T-helper 1 cell (primary cell): ENCODE results near the gene LENG8.
A peak's percentile ranks its signal among the peaks of the same experiment; 100 is the strongest.
"Not testable (repeated sequence)": the region's sequence is repeated elsewhere in the genome, so short reads cannot be mapped to it uniquely, and the experiment has no call there.

ENCODE experiments used
- DNase-seq, 5 donors: peaks; one replicate each; pipeline ENCODE4 v3.0.0-alpha.2; 2012 to 2020

LENG8 gene

DNA sequence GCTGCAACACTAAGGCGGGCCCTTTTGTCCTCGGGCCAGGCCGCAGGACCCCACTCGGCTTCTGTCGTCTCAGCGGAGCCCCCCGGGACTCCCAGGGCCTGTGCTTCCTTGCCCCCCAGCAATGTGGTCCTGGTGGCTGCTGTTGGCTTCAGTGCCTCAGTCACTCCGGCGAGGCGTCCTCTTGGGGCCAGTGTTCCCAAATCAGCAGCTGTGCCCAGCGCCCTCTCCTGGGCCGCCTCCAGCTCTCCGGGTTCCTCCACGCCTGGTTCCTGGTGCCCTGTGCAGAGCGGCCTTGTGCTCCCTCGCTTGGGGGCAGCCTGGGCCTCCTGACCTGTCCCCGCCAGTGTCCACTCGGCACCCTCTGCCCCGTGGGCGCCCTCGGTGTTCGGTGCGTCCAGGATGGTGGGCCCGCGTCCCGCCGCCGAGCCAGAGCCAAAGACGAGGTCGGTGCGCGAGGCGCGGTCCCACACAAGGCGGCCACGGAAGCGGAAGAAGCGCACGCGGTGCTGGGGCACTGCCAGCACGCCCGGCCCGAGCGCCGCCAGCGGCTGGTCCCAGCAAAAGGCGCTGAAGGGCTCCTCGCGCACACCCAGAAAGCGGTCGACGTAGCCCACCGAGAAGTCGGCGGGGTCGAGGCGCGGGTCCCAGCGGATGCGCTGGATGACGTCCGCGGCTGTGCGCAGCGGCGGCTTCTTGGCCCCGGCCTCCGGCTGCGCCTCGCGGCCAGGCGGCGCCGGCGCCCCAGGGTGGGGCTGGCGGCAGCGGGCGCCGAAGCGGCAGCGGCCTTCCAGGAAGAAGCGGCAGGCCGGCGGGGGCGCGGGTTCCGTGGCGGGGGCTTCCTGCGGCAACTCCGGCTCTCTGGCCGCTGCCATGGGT, 13.9 kb downstream of the LENG8 start:
- DNase-seq = peak; percentile 40 to 68 (median 55)

DNA sequence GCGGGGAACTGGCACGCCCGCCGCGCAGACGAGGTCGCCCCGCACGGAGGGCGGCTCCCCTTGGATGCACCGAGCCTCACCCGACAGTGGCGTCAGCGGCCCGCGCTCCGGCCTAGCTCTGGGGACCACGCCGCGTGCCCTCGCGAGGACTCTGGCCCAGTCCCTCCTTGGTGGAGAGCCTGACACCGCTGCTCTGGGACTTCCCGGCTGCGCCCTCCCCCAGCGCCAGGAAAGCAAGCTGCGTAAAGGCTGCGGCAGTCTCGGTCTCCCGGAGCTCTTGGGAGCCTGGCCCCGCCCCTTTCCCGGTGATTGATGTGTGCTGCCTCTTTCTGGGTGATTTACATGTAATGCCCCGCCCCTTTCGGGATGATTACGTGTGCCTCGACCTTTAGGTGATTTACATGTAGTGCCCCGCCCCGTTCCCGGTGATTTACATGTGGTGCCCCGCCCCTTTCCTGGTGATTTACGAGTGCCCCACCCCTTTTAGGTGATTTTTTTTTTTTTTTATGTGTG, 14.6 kb downstream of the LENG8 start, which contains the start of gene LENG9:
Gene LENG9 (minus strand): TSS at position 248 of the 513 bp plus-strand sequence. CDS start 252 bp downstream, outside the sequence.
- DNase-seq = peak in 4 of 5 donors; percentile 89 to 95 (median 92)

DNA sequence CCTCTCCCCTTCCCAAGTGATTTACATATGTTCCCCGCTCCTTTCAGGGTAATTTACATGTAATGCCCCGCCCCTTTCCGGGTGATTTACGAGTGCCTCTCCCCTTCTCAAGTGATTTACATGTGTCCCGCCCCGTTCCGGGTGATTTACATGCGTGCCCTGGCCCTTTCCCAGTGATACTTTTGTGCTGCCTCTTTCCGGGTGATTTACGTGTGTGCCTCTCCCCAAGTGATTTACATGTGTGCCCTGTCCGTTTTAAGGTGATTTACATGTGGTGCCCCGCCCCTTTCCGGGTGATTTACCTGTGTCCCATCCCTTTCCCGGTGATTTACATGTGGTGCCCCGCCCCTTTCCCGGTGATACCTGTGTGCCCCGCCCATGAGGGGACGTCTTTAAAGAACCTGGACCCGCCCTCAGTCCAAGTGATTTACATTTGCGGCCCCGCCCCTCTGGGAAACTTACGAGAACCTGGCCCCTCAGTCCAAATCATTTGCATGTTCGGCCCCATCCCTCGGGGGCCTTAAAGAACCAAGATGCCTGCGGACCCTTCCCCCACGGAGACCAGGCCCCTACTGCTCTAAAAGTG, 15.1 kb downstream of the LENG8 start:
- DNase-seq = peak; percentile 74 to 99 (median 83)

DNA sequence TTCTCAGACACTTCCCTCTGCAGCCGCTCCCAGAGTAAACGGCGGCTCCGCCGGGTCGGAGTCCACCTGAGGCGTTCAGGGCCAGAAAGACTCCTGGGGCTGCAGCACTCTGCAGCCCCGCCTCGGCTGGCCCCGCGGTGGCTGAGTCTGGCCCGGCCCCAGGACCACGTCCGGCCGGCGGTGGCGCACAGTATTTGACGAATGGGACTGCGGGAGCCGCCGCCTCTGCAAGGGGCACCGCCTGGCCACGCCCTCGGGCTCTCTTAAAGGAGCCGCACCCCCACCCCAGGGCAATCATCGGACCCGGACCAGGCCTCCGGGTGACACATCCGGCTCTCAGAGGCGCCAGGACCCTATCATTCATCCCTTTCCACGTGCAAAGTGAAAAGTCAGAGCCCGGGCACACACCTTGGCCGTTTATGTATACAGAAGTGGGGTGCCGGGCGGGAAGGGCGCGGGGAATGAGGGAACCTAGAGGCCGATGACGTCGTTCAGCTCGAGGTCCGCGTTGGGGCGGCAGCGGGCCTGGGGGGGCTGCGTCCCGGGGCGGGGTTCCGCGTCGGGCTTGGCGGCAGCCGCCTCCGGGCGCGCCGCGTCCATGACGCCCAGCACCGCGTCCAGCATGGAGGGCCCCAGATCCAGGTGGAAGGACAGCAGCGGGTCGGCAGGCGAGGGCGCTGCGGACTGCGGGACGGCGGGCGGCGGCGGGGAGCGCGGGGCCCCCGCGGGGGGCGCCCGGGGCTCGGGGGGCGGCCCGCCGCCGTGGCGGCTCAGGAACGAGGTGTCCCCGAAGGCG, 15.8 kb downstream of the LENG8 start:
- DNase-seq = peak; percentile 46 to 92 (median 54)

DNA sequence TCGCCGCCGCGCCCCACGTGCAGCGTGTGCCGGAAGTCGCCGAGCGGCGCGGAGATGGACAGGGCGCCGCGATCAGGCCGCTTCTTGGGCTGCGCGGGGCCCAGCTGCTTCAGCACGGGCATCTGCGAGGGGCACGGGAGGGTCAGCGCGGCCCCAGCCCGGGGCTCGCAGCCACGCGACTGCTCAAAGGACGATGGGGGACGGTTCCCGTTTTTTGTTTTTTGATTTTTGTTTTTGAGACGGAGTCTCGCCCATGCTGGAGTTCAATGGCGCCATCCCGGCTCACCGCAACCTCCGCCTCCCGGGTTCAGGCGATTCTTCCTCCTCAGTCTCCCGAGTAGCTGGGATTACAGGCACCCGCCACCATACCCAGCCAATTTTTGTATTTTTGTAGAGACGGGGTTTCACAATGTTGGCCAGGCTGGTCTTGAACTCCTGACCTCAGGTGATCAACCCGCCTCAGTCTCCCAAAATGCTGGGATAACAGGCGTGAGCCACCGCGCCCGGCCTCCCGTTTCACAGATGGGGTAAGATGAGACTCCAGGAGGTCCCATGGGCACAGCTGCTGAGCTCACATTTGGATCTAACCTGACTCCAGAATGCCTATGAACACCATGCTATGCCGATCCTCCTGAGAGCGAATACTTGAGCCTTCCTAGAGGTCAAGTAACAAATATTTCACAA, 16.6 kb downstream of the LENG8 start:
- no peak for DNase-seq

DNA sequence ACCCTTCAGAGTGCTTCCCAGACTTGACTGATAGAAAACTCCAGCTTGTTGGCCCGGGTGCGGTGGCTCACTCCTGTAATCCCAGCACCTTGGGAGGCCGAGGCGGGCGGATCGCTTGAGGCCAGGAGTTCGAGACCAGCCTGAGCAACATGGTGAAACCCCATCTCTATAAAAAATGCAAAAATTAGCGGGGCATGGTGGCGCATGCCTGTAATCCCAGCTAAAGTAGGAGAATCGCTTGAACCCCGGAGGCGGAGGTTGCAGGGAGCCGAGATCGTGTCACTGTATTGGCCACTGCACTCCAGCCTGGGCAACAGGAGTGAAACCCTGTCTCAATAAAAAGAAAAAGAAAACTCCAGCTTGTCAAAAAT, 17.1 kb downstream of the LENG8 start:
- not testable (repeated sequence) for DNase-seq

DNA sequence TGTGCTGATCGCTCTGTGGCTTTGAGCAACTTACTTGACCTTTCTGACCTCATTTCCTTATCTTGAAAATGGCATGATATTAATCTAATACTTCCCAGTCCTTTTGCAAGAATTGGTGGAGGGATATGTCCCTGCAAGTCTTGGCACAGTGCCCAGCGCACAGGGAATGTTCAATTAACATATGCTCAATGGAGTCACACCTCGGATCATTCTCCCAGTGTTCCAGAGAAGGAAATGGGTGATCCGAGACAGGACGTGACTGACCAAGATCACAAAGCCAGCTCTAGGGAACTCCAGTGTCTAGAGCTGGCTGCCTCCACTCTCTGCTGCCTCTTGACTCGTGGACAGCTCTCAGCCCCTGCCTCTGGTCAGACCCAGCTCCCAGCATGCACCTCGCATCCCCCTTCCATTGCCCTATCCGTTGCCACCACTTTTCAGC, 20.5 kb downstream of the LENG8 start:
- no peak for DNase-seq

DNA sequence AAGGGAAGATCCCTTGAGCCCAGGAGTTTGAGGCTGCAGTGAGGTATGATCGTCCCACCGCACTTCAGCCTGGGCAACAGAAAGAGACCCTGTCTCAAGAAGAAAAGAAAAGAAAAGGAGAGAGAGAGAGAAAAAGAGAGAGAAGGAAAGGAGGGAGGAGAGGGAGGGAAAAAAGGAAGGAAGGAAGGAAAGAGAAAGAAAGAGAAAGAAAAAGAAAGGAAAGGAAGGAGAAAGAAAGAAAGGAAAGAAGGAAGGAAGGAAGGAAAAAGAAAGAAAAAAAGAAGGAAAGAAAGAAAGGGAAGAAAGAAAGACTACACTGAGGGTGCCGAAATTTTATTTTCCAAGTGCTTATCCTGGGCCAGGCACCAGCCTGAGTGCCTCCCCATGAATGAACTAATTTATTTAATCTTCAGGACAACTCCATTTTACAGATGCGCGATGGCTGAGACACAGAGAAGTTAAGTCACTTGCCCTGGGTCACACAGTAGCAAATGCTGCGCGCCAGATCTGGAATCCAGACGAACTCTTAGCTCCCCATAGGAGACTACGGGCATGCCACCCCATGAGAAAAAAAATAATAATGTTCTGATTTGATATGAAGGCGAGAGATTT, 21.4 kb downstream of the LENG8 start:
- no peak for DNase-seq

DNA sequence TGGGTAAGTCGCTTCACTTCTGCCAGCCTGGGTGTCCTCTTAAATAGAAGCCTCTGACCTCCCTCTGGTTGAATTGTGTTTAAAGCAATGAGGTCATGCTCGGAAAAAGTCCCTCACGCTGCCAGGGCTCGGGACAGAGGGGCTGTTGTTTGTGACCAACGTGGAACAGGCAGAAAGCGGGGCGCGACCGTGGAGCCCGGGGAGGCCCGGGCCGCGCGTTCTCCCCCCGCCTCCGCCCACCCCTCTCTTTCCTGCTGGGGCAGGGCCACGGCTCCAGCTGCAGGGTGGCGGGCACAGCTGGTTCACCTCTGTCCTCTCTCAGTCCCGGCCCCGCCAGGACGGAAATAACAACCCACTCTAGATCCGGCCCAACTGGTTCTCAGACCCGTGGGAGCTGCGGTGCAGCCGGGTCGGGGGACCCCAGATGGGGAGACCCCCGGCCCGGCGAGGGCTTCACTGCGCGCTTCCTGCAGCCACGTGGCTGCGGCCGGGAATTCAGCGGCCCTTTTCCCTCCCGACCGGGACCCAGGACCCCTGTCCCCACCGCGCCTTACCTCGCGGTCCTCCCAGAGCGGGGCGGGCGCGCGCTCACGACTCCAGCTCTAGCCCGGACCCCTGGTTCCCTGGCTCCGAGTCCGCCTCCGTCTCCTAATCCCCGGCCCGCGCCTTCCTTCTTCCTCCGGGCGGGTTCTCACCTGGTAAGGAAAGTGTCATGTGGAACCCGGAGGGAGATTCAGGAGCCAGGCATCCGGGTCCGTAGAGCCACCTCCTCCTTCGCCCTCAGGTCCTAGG, 22.2 kb downstream of the LENG8 start:
- no peak for DNase-seq

DNA sequence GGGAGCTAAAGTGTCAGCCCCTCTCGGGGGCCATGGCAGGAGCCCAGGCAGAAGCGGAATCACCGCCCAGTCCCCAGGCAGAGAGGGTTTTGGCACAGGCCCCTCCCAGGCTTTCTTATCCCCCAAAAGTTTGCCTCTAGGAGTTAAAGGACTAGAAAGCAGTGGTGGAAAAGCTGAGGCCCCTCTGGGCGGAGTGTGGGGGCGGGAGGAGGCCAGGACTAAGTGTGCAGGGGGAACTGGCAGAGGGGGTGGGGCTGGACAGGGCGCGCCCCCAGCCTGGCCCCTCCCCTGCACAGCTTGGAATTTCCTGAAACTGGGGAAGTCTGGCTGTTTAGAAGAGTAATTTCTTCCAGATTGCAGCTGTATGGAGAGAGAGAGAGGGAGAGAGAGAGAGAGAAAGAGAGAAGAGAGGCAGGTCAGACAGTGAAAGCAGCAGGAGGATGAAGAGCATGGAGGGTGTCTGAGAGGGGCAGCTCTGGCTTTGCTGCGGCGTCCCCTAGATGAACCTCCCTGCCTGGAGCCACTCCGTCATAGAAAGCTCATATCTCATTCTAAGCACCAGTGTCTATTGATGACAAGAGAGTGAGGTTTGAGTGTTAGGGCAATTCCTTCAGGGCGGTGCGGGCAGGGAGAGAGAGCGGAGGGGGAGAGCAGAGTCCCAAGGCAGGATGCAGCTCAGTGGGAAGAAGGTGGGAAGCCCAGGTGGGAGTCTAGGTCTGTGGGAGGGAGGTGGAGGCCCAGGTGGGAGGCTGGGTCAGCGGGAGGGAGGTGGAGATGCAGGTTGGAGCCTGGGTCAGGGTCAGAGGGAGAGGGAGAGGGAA, 24.3 kb downstream of the LENG8 start, which contains the start of gene CDC42EP5:
Gene CDC42EP5 (minus strand): TSS at position 226 of the 821 bp plus-strand sequence. CDS start 7,749 bp downstream, outside the sequence.
- no peak for DNase-seq

DNA sequence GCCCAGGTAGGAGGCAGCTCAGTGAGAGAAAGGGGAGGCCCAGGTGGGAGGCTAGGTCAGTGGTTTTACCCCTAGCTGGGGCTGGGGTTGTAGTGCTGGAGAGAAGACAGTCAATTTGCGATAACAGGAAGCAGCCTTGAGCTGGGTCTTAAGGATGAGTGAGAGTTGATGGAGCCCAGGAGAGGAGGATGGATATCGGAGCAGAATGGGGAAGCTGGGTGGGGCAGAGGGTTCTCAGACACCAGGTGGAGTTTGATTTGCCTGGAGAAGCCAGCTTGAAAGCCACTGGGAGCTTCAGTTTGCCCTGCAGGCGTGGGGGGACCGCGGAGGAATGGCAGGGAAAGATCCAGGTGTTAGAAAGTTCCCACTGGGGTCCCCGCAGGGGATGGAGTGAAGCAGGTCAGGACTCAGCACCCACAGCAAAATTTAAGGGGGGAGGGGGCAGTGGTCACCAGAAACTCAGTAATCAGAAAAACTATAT, 24.9 kb downstream of the LENG8 start:
- DNase-seq = no peak

DNA sequence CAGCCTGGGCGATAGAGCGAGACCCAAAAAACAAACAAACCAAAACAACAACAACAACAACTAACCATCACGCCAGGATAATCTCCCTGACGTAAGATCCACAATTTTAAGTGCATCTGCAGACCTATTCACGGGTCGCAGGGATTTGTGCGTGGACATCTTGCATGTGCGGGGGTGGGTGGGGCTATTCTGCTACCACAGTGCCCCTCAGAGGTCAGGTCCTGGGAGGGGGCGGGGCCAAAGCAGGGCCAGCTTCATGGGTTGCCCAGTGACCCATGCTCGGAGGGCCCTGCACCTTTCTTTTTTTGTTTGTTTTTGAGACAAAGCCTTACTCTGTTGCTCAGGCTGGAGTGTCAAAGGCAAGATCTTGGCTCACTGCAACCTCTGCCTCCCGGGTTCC, 26.7 kb downstream of the LENG8 start:
- DNase-seq = no peak

DNA sequence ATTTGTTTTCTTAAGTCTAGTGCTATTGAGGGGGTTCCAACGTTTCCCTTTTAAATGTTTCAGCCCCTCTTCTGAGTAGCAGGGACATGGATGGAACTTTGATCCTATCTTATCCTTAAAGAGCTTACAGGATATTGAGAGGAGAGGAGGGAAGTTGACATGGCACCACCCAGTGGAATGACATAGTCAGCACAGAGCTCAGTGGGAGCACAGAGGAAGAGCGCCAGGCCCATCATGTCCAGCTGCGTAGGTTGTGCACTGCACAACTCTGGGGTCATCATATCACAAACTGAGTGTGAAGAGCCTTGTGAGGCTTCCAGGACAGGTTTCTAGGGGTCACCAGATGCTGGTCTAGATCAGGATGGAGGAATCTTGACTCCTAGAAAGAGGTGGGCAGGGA, 28.7 kb downstream of the LENG8 start:
- DNase-seq = no peak

DNA sequence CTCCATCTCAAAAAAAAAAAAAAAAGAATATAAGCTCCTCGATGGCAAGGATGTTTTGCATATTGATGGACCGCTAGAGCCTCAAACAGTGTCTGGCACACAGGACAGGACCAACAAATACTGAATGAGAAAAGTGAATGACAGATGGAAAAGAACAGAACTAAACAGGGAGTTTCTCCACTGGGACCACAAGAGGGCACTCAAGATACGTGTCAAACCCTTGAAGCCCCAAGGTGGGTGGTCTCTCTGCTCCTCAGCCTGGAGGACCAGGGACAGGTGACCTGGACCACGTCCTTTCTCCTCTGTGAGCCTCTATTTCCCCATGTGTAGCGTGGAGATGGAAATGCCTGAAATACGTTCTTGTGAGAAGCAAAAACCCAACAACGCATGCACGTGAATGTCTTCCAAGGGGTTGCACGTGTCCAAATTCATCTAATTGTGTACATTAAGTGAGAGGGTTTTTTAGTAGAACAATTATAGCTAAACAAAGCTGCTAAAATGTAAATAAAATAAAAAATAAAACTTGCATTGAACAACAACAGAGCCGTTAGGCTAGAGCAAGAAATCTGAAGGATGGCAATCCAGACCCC, 29.8 kb downstream of the LENG8 start:
- peak in 1 of 5 donors; percentile 38 for DNase-seq

DNA sequence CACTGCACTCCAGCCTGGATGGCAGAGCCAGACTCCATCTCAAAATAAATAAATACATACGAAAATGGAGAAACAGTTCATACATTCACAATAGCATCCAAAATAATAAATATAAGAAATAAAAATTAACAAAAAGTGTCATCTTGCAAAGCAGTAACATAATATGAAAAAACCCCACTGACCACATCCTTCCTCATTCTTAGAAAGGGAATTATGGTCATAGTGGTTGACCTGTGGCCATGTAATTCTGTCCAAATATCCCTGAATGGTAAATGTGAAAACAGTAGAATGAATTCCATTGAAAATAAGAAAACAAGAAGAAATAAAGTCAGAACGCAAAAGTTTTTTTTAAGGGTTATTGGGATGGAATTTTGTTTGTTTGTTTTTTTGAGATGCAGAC, 31.1 kb downstream of the LENG8 start:
- DNase-seq = no peak

DNA sequence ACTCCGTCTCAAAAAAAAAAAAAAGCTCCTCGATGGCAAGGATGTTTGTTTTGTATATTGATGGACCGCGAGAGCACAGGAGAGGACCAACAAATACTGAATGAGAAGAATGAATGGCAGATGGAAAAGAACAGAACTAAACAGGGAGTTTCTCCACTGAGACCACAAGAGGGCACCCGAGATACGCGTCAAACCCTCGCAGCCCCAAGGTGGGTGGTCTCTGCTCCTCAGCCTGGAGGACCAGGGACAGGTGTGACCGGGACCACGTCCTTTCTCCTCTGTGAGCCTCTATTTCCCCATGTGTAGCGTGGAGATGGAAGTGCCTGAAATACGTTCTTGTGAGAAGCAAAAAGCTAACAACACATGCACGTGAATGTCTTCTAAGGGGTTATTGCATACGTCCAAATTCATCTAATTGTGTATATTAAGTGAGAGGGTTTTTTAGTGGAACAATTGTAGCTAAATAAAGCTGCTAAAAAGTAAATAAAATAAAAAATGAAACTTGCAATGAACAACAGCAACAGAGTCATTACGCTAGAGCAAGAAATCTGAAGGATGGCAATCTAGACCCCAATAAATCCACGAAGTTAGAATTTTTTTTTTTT, 32.4 kb downstream of the LENG8 start:
- DNase-seq = peak in 1 of 5 donors; percentile 37

DNA sequence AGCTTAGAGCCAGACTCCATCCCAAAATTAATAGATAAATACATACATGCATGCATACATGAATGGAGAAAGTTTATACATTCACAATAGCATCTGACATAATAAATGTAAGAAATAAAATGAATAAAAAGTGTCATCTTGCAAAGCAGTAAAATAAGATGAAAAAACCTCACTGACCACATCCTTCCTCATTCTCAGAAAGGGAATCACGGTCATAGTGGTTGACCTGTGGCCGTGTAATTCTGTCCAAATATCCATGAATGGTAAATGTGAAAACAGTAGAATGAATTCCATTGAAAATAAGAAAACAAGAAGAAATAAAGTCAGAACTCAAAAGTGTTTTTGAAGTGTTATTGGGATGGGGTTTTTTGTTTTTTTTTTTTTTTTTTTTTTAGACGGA, 33.9 kb downstream of the LENG8 start:
- no peak for DNase-seq

DNA sequence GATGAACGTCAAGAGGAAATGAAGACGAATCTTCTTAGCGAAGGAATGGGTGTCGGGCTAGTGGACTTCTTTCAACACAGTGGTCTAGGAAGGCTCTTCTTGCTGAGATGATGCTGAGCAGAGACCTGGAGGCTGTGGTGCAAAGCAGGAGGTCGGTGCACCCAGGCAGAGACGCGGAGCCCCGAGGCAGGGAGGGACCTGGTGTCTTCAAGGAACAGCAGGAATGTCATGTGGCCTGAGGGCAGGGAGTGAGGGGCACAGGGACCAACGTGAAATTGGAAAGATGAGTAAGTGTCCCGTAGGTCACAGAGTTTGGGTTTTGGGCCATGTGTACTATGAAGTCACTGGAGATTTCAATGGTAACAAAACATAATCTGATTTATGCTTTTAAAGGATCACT, 35.5 kb downstream of the LENG8 start:
- no peak for DNase-seq

DNA sequence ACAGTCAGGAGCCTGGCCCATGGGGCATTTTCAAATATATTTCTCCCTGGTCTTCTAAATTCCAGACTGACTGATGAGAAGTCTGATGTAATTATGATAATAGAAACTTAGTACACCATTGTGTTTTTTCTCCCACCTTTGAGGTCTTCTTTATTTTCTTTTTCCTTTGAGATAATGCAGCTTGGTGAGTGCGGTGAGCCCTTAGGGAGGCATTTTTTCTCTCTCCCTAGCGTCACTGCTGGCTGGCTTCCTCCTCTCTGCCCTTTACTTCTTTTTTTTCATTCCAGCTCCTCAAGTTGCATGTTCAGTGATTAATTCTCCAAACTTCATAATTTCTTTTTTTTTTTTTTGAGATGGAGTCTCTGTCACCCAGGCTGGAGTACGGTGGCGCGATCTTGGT, 36.9 kb downstream of the LENG8 start:
- no peak for DNase-seq
